Activated CD8-positive, alpha-beta T cell treated with anti-CD3 and anti-CD28 coated beads for 36 hours (primary cell): ENCODE data around the gene CEP57. TPM values are rescaled to one million over a fixed set of nuclear protein-coding genes. Genes with fewer than 3 reads are reported as not detected.
A peak's percentile ranks its signal among the peaks of the same experiment; 100 is the strongest.

Experiments
- ATAC-seq: fragments of 200-7000 bp; cut with Tn5 transposase; one replicate; pipeline ENCODE4 v1.10.0; 2021; ENCODE audit warnings: mild to moderate bottlenecking, moderate library complexity
- CTCF ChIA-PET: fragments of 350-600 bp; sonication (Branson Sonifier 250); formaldehyde crosslinking; loops from one replicate; lab custom pipeline; 2021; ENCODE audit warnings: antibody characterized with exemption; lab: Charles Lee
- POLR2A ChIA-PET: fragments of 350-600 bp; sonication (Branson Sonifier 250); formaldehyde crosslinking; loops from one replicate; lab custom pipeline; 2021; ENCODE audit warnings: antibody characterized with exemption; lab: Charles Lee
- DNase-seq: peaks from one replicate; pipeline ENCODE4 v3.0.0-alpha.2; 2020
- H3K27ac Mint-ChIP-seq: one replicate; pipeline ENCODE4 v1.8.0; 2021; ENCODE audit warnings: mild to moderate bottlenecking, mixed read lengths
- H3K27me3 Mint-ChIP-seq: one replicate; pipeline ENCODE4 v1.8.0; 2021; ENCODE audit warnings: mixed read lengths
- H3K36me3 Mint-ChIP-seq: one replicate; pipeline ENCODE4 v1.8.0; 2021; ENCODE audit warnings: low read depth, mixed read lengths
- H3K4me1 Mint-ChIP-seq: one replicate; pipeline ENCODE4 v1.8.0; 2021; ENCODE audit warnings: low read depth, mixed read lengths
- H3K4me3 Mint-ChIP-seq: one replicate; pipeline ENCODE4 v1.8.0; 2021; ENCODE audit warnings: mild to moderate bottlenecking, moderate library complexity, mixed read lengths
- H3K9me3 Mint-ChIP-seq: one replicate; pipeline ENCODE4 v1.8.0; 2021; ENCODE audit warnings: mixed read lengths
- CTCF ChIP-seq: fragments of 200-600 bp; IDR thresholded peaks from one replicate; pipeline ENCODE4 v1.8.0; 2022; ENCODE audit warnings: antibody characterized with exemption, mild to moderate bottlenecking
- intact Hi-C: fragments of 100-400 bp; cut with micrococcal nuclease; formaldehyde crosslinking; loops from one replicate; pipeline ENCODE4 v1.10.0; 2022
- total RNA-seq, 2 experiments: library from RNA; stranded (reverse); gene quantifications; one replicate each; pipeline ENCODE4 v1.2.3, GENCODE V29; 2021

CEP57 gene
- total RNA-seq, 2 experiments from 2014 or later, result 123 to 124 TPM

- H3K36me3 Mint-ChIP-seq, result peaks cover 22% of the 10 kb centered on the region
Observed at GRCh38 chr11:95877291-95877690, 87.0 kb downstream of the CEP57 start.

More at GRCh38 chr11:95877291-95877690, 87.0 kb downstream of the CEP57 start:
- CTCF ChIA-PET, result no interaction called here
- peak; percentile 15 for DNase-seq
- intact Hi-C loops, result no loop called here
- ATAC-seq, result peak; percentile 94
- peaks cover 17% of the 10 kb centered on the region for H3K4me1 Mint-ChIP-seq
- peak overlapping the region; percentile 46 for H3K27ac Mint-ChIP-seq
- peaks cover 8% of the 10 kb centered on the region for H3K9me3 Mint-ChIP-seq
- H3K4me3 Mint-ChIP-seq, result no peak overlapping the region
- POLR2A ChIA-PET, result no interaction called here
- no peak for TF ChIP-seq CTCF
- H3K27me3 Mint-ChIP-seq, result no peaks in the 10 kb centered on the region

Other genes starting within 250 kb of the CEP57 start
- gene FAM76B, start 716 bp upstream of the CEP57 start, total RNA-seq, result 10 to 100 TPM; 45.3 to 46.0 TPM
- gene MTMR2, start 133.6 kb downstream of the CEP57 start, total RNA-seq, result 10 to 100 TPM; 36.5 to 39.7 TPM